SK-N-MC (cell line): ENCODE measurements around the gene AADACL3.
A peak's percentile ranks its signal among the peaks of the same experiment; 100 is the strongest.
"Not testable (repeated sequence)": the region's sequence is repeated elsewhere in the genome, so short reads cannot be mapped to it uniquely, and the experiment has no call there.

Experiments used
- DNase-seq: peaks from one replicate; pipeline ENCODE4 v3.0.0-alpha.2; 2011; ENCODE audit warnings: low read depth, low spot score
- H3K27ac ChIP-seq: fragments of 200-600 bp; sonication (generic); 2 replicates; pipeline ENCODE4 v1.5.1; 2016; ENCODE audit warnings: mixed run types
- H3K36me3 ChIP-seq: fragments of 200-600 bp; sonication (generic); 2 replicates; pipeline ENCODE4 v1.6.1; 2017; ENCODE audit warnings: antibody characterized with exemption, low read length, mixed read lengths; ENCODE audit not compliant: insufficient read depth
- H3K4me3 ChIP-seq: fragments of 200-600 bp; sonication (generic); 2 replicates; pipeline ENCODE4 v1.5.1; 2016
- H3K9ac ChIP-seq: fragments of 200-600 bp; sonication (generic); 2 replicates; pipeline ENCODE4 v1.8.0; 2017; ENCODE audit warnings: mixed run types, mixed read lengths; ENCODE audit not compliant: insufficient read length
- H3K9me3 ChIP-seq: fragments of 200-600 bp; sonication (generic); 2 replicates; pipeline ENCODE4 v1.6.1; 2017; ENCODE audit warnings: low read depth, mild to moderate bottlenecking, antibody characterized with exemption, low read length, moderate library complexity, mixed read lengths
- EZH2 ChIP-seq: fragments of 200-600 bp; sonication (generic); IDR thresholded peaks from one replicate; pipeline ENCODE4 v1.6.1; 2017; ENCODE audit warnings: antibody characterized with exemption
- FOXP2 ChIP-seq: optimal IDR thresholded peaks from 2 replicates; pipeline ENCODE3; 2011; ENCODE audit warnings: mild to moderate bottlenecking, moderate library complexity; ENCODE audit not compliant: insufficient read depth; ENCODE audit errors: extremely low read length, control extremely low read depth
- POLR2AphosphoS5 ChIP-seq: IDR thresholded peaks from 2 replicates; pipeline ENCODE4 v1.6.1; 2012; ENCODE audit warnings: mild to moderate bottlenecking, low read depth, low read length, borderline replicate concordance

The AADACL3 gene

GRCh38 chr1:12711536-12711935, 4.4 kb upstream of the AADACL3 start:
- Histone ChIP-seq H3K9me3 (no peaks in the 10 kb centered on the region), H3K36me3 (no peaks in the 10 kb centered on the region), H3K9ac (no peak overlapping the region), H3K4me3 (peak overlapping the region; percentile 1; the same call in 1 of the 2 replicates), H3K27ac (peak overlapping the region; percentile 62)
- DNase-seq = peak; percentile 85
- peak; percentile 26; the same call in 1 of the 2 replicates for TF ChIP-seq POLR2AphosphoS5
- no peak for TF ChIP-seq FOXP2

- TF ChIP-seq EZH2 = no peak
- no peak for TF ChIP-seq POLR2AphosphoS5
- no peak for TF ChIP-seq FOXP2
- DNase-seq = peak; percentile 20
- H3K4me3 ChIP-seq = peak overlapping the region; percentile 1; the same call in 1 of the 2 replicates
- peak overlapping the region; percentile 3 for H3K9ac ChIP-seq
- no peaks in the 10 kb centered on the region for H3K9me3 ChIP-seq
- H3K36me3 ChIP-seq = no peaks in the 10 kb centered on the region
- peak overlapping the region; percentile 62 for H3K27ac ChIP-seq
Measured at GRCh38 chr1:12712076-12712475, 3.8 kb upstream of the AADACL3 start.

- H3K36me3 ChIP-seq = no peaks in the 10 kb centered on the region
- H3K9ac ChIP-seq = no peak overlapping the region
- TF ChIP-seq FOXP2 (no peak), EZH2 (no peak), POLR2AphosphoS5 (no peak)
- H3K9me3 ChIP-seq = no peaks in the 10 kb centered on the region
- no peak overlapping the region for H3K4me3 ChIP-seq
- H3K27ac ChIP-seq = no peak overlapping the region
- no peak for DNase-seq
Measured at GRCh38 chr1:12712929-12713328, 3.0 kb upstream of the AADACL3 start.

- not testable (repeated sequence) for H3K9ac ChIP-seq, H3K36me3 ChIP-seq, H3K9me3 ChIP-seq, H3K27ac ChIP-seq, H3K4me3 ChIP-seq, DNase-seq
Measured at GRCh38 chr1:12713651-12714050, 2.3 kb upstream of the AADACL3 start.

- no peak for DNase-seq
- Histone ChIP-seq H3K4me3 (no peak overlapping the region), H3K9ac (no peak overlapping the region), H3K36me3 (no peaks in the 10 kb centered on the region), H3K9me3 (no peaks in the 10 kb centered on the region), H3K27ac (no peak overlapping the region)
- TF ChIP-seq EZH2 (no peak), POLR2AphosphoS5 (no peak), FOXP2 (no peak)
Measured at GRCh38 chr1:12714710-12715475, 1.0 kb upstream of the AADACL3 start.

GRCh38 chr1:12717301-12717838, 1.5 kb downstream of the AADACL3 start:
- TF ChIP-seq FOXP2 (no peak), POLR2AphosphoS5 (no peak), EZH2 (no peak)
- Histone ChIP-seq H3K27ac (no peak overlapping the region), H3K36me3 (no peaks in the 10 kb centered on the region), H3K9me3 (no peaks in the 10 kb centered on the region), H3K9ac (no peak overlapping the region), H3K4me3 (no peak overlapping the region)
- no peak for DNase-seq

- Histone ChIP-seq H3K36me3 (no peaks in the 10 kb centered on the region), H3K9ac (no peak overlapping the region), H3K9me3 (no peaks in the 10 kb centered on the region), H3K4me3 (no peak overlapping the region), H3K27ac (no peak overlapping the region)
- TF ChIP-seq EZH2 (no peak), POLR2AphosphoS5 (no peak), FOXP2 (no peak)
- DNase-seq = no peak
Measured at GRCh38 chr1:12722626-12723025, 6.7 kb downstream of the AADACL3 start.

- no peak overlapping the region for H3K4me3 ChIP-seq
- DNase-seq = no peak
Measured at GRCh38 chr1:12728391-12728790, 12.5 kb downstream of the AADACL3 start.

More at GRCh38 chr1:12728391-12728790, 12.5 kb downstream of the AADACL3 start:
- Histone ChIP-seq H3K9me3 (no peaks in the 10 kb centered on the region), H3K9ac (no peak overlapping the region), H3K27ac (no peak overlapping the region), H3K36me3 (no peaks in the 10 kb centered on the region)
- TF ChIP-seq FOXP2 (no peak), POLR2AphosphoS5 (no peak), EZH2 (no peak)
